Measurements from ENCODE around the gene CYTH1. TPM values are rescaled to one million over a fixed set of nuclear protein-coding genes. Genes with fewer than 3 reads are reported as not detected.

Gene CYTH1
- total RNA-seq, 1 experiment from 2014 or later = 46.7 TPM

GRCh38 chr17:78706271-78706915 is 75.7 kb downstream of the CYTH1 start:
- ATAC-seq (no peak), DNase-seq (ENCODE audit: low read depth, low spot score) (no peak)
- TSS peak; percentile 49 for BruUV-seq (replicated peaks)
- Histone ChIP-seq H3K9me3 (ENCODE audit: control insufficient read depth, insufficient read depth, low read depth, low read length) (no peaks in the 10 kb centered on the region), H3K27ac (ENCODE audit: low read length) (no peak overlapping the region; the same call in 1 of the 2 replicates), H3K27me3 (ENCODE audit: control insufficient read depth, insufficient read depth, low read length) (no peaks in the 10 kb centered on the region), H3K4me1 (ENCODE audit: control insufficient read depth, insufficient read depth, low read length) (peaks cover 15% of the 10 kb centered on the region; the same call in 1 of the 2 replicates), H3K4me3 (ENCODE audit: low read depth in 2 of 2, low read length in 2 of 2) (no peak overlapping the region), H3K36me3 (ENCODE audit: control insufficient read depth, insufficient read depth, low read length) (peaks cover 2% of the 10 kb centered on the region; the same call in 1 of the 2 replicates)
- in situ Hi-C loops (cut with HindIII; ENCODE audit: low pct_unique_long_range_greater_than_20kb, low sequenced_read_pairs) (loop anchor here (10.0 kb wide), 1 partner anchor 222 kb away; no protein-coding TSS in a partner anchor), intact Hi-C loops (cut with micrococcal nuclease; ENCODE audit: unreplicated experiment) (no loop called here)
- no peak for TF ChIP-seq SIN3A (IDR thresholded peaks at IDR 0.05; ENCODE audit: borderline replicate concordance, insufficient read depth, low read depth, low read length)
- TF ChIP-seq CTCF (IDR thresholded peaks at IDR 0.05) = no peak
- no peak for TF ChIP-seq TCF7L2 (IDR thresholded peaks at IDR 0.05; ENCODE audit: low read depth, low read length)
- TF ChIP-seq REST (IDR thresholded peaks at IDR 0.05; ENCODE audit: insufficient read depth in 1 of 2, low read depth in 2 of 2, low read length in 1 of 2) = no peak
- no peak for TF ChIP-seq POLR2AphosphoS5 (IDR thresholded peaks at IDR 0.05; ENCODE audit: low read depth, low read length)
- ChIA-PET POLR2A (no interaction called here), CTCF (interaction anchor here (0.6 to 1.3 kb wide), 2 partner anchors 63 to 210 kb away, joined by 3 to 11 read pairs; no protein-coding TSS in a partner anchor)

GRCh38 chr17:78705071-78705470 is 77.0 kb downstream of the CYTH1 start:
- Histone ChIP-seq H3K4me1 (ENCODE audit: control insufficient read depth, insufficient read depth, low read length) (peaks cover 15% of the 10 kb centered on the region; the same call in 1 of the 2 replicates), H3K36me3 (ENCODE audit: control insufficient read depth, insufficient read depth, low read length) (peaks cover 2% of the 10 kb centered on the region; the same call in 1 of the 2 replicates), H3K27ac (ENCODE audit: low read length) (no peak overlapping the region), H3K4me3 (ENCODE audit: low read depth in 2 of 2, low read length in 2 of 2) (no peak overlapping the region), H3K27me3 (ENCODE audit: control insufficient read depth, insufficient read depth, low read length) (no peaks in the 10 kb centered on the region), H3K9me3 (ENCODE audit: control insufficient read depth, insufficient read depth, low read depth, low read length) (no peaks in the 10 kb centered on the region)
- CTCF ChIA-PET = no interaction called here
- in situ Hi-C loops (cut with HindIII; ENCODE audit: low pct_unique_long_range_greater_than_20kb, low sequenced_read_pairs) (loop anchor here (10.0 kb wide), 1 partner anchor 220 kb away; no protein-coding TSS in a partner anchor), intact Hi-C loops (cut with micrococcal nuclease; ENCODE audit: unreplicated experiment) (no loop called here)
- DNase-seq (ENCODE audit: low read depth, low spot score) (no peak), ATAC-seq (no peak)
- no TSS peak for BruUV-seq (replicated peaks)
- TF ChIP-seq SIN3A (IDR thresholded peaks at IDR 0.05; ENCODE audit: borderline replicate concordance, insufficient read depth, low read depth, low read length) (no peak), TCF7L2 (IDR thresholded peaks at IDR 0.05; ENCODE audit: low read depth, low read length) (no peak), POLR2AphosphoS5 (IDR thresholded peaks at IDR 0.05; ENCODE audit: low read depth, low read length) (no peak), CTCF (IDR thresholded peaks at IDR 0.05) (no peak), REST (IDR thresholded peaks at IDR 0.05; ENCODE audit: insufficient read depth in 1 of 2, low read depth in 2 of 2, low read length in 1 of 2) (no peak)
- POLR2A ChIA-PET = no interaction called here
